Lower leg skin (tissue), 4 donors: ENCODE results near the gene SMPD1. TPM values are rescaled to one million over a fixed set of nuclear protein-coding genes. Genes with fewer than 3 reads are reported as not detected.
A peak's percentile ranks its signal among the peaks of the same experiment; 100 is the strongest.

Source experiments
- DNase-seq, 2 donors: peaks; one replicate each; pipeline ENCODE4 v3.0.0-alpha.2; 2019; ENCODE audit warnings: low spot score in 2 of 2
- H3K4me3 ChIP-seq: fragments of 200-600 bp; sonication (generic); 2 replicates; pipeline ENCODE4 v1.5.1; 2017; ENCODE audit warnings: mild to moderate bottlenecking, low read depth; ENCODE audit not compliant: poor library complexity, severe bottlenecking
- CTCF ChIP-seq, 3 donors: fragments of 450-650 bp; IDR thresholded peaks; one replicate each; pipeline ENCODE4 v1.5.1; 2016; ENCODE audit warnings: antibody characterized with exemption in 3 of 3, mild to moderate bottlenecking in 3 of 3, moderate library complexity in 2 of 3
- POLR2A ChIP-seq, 2 donors: fragments of 450-650 bp; IDR thresholded peaks; one replicate each; pipeline ENCODE4 v1.6.1; 2016 to 2017; ENCODE audit warnings: antibody characterized with exemption in 2 of 2, mild to moderate bottlenecking in 1 of 2, moderate library complexity in 1 of 2
- WGBS, 2 donors: methylation state at CpG; one replicate each; pipeline ENCODE4 v1.1.5; 2018; 5-methylcytosine and 5-hydroxymethylcytosine counted together
- intact Hi-C: fragments of 100-400 bp; cut with DNase I; formaldehyde crosslinking; loops from one replicate; pipeline ENCODE4 v1.15.0; 2023; ENCODE audit warnings: low total_unique reads
- total RNA-seq, 4 donors: library from RNA; depleted of rRNA; stranded (reverse); fragments of >200 nt; gene quantifications; one replicate each; pipeline ENCODE4 v1.1.0, GENCODE V29; 2016

SMPD1 gene
- total RNA-seq, 4 donors from 2014 or later: 49.2 to 91.6 (median 63.6) TPM

GRCh38 chr11:6437423-6437822 is 47.1 kb downstream of the SMPD1 start:
- 92 to 93% methylated on average over 12 of the region's 12 CpGs for WGBS, 2 donors
- intact Hi-C loops: no loop called here
- TF ChIP-seq POLR2A (IDR thresholded peaks at IDR 0.05) (no peak), CTCF (IDR thresholded peaks at IDR 0.05) (no peak)
- no peak for DNase-seq
- H3K4me3 ChIP-seq: no peak overlapping the region

DNA sequence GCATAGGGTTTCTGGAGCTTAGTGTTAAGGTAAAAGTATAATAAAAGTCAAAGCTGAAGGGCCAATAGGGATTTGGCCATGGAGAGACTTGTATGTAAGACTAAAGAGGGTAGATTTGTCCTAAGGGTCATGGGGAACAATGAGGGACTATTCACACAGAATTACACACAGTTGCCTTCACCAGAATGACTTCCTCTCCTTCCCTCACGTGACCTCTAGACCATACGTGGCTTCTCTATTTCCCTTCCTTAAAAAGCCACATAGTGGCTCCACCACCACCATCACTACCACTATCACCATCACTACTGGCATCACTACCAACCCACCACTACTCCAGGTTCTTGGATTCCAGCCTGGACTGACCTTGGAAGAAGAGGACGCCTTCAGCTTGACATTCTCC is 47.7 kb downstream of the SMPD1 start:
- no peak for TF ChIP-seq CTCF (IDR thresholded peaks at IDR 0.05)
- no peak for TF ChIP-seq POLR2A (IDR thresholded peaks at IDR 0.05)
- no peak overlapping the region for H3K4me3 ChIP-seq
- no peak for DNase-seq
- intact Hi-C loops: no loop called here
- WGBS, 2 donors: 68 to 87% methylated on average over 3 of the region's 3 CpGs

GRCh38 chr11:6438979-6439571 is 48.8 kb downstream of the SMPD1 start:
- no peak overlapping the region for H3K4me3 ChIP-seq
- intact Hi-C loops: no loop called here
- peak in 1 of 2 donors; percentile 29 for DNase-seq
- no peak for TF ChIP-seq CTCF (IDR thresholded peaks at IDR 0.05)
- no peak for TF ChIP-seq POLR2A (IDR thresholded peaks at IDR 0.05)
- WGBS, 2 donors: 4% methylated on average over 1 of the region's 1 CpG

DNA sequence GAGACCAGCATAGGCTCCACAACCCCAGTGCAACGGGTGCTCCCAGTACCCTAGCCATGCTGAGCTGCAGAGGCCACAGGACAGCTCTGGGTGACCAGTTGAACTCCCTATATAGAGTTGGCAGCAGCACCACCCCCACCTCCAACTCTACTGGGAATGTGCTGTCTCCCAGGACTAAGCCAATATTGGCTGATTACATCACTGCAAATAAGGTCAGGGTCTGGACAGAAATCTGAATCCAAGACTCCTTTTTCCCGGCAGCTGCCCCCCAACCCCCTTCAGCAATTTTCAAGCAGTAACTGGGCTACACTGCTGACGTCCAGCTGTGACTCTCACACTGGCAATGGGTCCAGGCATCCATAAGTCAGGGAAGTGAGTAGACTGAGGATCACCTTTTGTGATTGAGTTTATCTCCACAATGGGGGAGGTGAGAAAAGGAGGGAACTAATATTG is 50.7 kb downstream of the SMPD1 start, which contains the start of gene HPX:
Gene HPX (minus strand): TSS at position 82 of the 453 bp plus-strand sequence. CDS start 24 bp downstream, at position 58.
- 74 to 92% methylated on average over 3 of the region's 3 CpGs for WGBS, 2 donors
- TF ChIP-seq CTCF (IDR thresholded peaks at IDR 0.05) (no peak), POLR2A (IDR thresholded peaks at IDR 0.05) (no peak)
- DNase-seq: no peak
- intact Hi-C loops: loop anchor here (5.0 kb wide), 1 partner anchor 59 kb away; no protein-coding TSS in a partner anchor
- no peak within 1 kb of the TSS for H3K4me3 ChIP-seq

GRCh38 chr11:6442441-6442840 is 52.2 kb downstream of the SMPD1 start:
- TF ChIP-seq POLR2A (IDR thresholded peaks at IDR 0.05) (no peak), CTCF (IDR thresholded peaks at IDR 0.05) (no peak)
- WGBS, 2 donors: 89 to 96% methylated on average over 4 of the region's 4 CpGs
- H3K4me3 ChIP-seq: no peak overlapping the region
- intact Hi-C loops: loop anchor here (5.0 kb wide), 1 partner anchor 60 kb away; no protein-coding TSS in a partner anchor
- DNase-seq: no peak
